GM19238 (cell line): ENCODE results near the gene ANK2.

Experiments
- DNase-seq: peaks from one replicate; pipeline ENCODE4 v3.0.0; 2011; ENCODE audit warnings: low spot score; ENCODE audit not compliant: insufficient read length

The ANK2 gene

DNA sequence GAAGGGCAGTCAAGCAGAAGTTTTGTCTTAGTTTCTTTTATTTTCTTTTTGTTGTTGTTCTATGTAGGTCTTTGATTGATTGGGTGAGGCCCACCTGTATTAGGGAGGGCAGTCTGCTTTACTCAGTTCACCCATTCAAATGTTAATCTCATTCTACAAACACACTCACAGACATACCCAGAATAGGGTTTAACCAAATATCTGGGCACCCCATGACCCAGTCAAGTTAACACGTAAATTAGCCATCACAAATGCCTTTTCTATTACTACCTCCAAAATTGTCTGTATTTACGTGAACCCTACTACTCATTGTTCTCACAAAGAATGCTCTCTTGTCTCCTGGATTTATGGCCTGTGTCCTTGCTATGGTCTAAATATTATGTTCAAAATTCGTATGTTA is 339.7 kb downstream of the ANK2 start:
- DNase-seq = no peak

DNA sequence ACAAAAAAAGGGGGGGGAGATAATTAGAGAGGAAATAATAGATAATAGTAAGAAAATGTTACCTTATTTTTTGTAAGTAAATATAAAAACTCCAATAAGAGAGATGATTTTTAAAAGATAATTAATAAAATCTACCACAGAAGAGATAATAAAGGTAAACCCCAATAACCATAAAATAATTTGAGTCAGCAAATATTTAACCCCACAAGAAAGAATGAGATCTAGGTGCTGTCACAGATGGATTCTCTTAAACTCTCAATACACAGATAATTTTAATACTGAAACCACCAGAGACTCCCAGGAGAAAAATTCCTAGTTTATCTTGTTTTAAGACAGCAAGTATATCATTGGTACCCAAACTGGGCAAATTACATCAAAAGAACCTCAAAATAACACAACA is 341.4 kb downstream of the ANK2 start:
- DNase-seq = no peak

DNA sequence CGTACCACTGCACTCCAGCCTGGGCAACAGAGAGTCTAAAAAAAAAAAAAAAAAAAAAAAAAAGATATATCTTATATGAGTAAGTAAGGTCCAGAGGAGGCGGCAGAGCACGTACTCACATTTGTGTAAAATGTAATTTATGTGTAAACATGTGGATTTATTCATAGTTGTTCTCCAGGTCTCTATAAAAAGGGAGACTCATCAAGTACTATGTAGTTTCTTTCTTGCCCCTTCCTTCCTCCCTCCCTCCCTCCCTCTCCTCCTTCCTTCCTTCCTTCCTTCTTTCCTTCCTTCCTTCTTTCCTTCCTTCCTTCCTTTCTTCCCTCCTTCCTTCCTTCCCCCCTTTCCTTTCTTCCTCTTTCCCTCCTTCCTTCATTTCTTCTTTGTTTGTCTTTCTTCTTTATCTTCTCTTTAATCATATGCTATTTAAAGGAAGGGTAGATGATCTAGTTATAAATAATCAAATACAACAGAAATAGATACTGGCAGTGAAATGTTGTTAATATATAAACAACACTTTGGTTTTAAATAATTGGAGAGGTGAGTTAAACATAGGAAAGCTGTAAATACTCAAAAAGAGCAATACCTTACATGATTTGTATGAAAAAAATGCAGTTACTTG is 344.8 kb downstream of the ANK2 start:
- no peak for DNase-seq

DNA sequence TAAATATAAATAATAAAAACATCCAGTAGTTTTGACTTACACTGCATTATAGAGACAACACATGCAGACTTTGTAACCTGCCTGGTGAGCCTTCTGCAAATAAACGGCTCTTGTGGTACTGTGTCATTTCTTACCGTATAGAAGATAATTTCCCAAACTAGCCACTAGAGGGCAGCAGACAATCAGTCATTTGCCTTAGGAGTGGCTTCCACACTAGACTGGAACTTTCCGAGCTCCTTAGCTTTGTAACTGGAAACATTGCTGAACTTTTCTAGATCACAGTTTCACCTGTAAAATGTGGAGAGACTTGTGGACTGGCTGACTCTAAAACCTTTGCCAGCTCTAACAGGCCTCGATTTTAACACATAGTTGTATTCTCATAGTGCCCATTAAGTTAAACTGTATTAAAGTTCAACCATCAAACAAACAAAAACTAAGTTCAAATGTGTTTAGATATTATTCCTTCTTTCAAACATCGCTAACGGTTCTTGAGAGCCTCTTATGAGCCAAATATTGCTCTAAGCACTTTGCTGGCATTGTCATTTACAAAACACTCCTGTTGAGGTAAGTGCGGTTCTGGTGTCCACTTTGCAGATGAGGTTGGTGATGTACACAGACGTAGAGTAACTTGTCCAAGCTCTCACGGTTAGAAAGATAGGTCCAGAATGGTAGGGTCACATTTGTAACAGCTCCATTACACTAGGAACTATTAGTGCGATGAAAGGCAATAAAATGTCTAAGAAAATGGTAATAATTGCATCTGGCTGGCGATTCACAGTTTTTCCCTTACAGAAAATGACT is 345.5 kb downstream of the ANK2 start:
- peak; percentile 8 for DNase-seq

DNA sequence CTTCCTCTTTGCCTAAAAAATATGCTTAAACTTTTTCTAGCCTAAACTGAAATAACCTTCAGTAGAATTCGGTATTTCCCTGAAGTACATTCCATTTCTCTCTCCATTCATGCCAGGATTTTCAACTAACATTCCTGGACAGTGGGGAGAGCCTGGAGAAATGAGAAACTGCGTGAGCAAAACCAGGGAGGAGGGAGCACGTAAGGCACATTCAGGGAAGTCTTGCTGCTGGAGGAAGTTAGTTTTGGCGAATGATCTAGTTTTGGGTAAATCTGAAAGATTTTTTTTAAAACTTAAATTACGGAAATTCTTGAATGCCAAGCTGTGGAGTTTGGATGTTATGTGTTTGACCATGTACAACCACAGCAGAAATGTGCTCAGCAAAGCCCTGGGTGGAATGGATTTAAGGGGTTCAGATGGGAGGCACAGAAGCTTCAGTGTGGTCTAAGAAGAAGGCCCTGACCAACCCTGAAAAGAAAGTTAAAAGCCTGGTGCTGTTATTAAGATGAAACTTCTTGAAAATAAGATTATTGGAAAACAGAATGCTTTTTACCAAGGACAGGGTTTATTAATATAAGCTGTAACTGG is 347.8 kb downstream of the ANK2 start:
- no peak for DNase-seq

DNA sequence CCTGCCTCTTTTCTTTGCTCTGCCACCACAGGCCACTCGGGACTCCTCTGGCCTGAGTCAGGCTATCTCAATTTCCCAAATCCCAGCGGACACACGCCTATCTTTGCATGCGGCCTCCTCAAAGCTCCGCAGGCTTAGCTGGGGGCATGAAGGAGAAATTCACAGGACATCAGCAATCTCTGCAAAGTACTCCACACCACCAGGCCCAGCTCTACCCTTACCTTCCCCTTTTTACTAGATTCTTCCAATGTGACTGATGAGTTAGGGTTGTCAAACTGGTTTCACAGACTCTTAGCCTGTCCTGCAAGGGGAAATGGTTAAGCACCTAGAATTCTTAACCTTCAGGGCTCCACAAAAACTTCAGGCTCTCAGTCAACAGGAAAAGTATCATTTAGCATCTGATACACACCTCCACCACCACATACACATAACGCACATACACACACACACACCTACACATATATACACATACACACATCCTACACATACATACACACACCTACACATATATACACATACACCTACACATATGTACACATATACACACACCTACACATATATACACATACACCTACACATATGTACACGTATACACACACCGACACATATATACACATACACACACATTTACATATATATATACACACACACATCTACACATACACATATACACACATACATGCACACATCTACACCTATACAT is 349.1 kb downstream of the ANK2 start:
- DNase-seq = no peak

DNA sequence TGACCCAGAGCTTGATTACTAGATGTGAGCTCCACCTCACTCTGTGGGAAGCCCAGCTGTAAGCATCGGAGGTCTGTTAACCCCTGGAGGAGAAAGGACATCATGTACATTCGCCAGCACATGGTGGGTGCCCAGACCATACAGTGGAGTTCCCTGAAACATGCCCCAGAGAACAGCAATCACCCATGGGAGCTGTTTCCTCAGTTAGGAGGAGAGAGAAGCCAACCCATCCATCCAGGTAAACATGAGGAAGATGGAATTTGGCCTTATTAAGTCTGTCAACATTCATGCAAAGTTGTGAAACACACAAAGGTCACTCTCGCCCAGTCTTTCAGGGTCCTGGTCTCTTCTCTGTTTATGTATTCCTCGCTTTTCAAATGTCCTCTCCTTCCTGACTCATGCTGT is 354.7 kb downstream of the ANK2 start:
- no peak for DNase-seq

DNA sequence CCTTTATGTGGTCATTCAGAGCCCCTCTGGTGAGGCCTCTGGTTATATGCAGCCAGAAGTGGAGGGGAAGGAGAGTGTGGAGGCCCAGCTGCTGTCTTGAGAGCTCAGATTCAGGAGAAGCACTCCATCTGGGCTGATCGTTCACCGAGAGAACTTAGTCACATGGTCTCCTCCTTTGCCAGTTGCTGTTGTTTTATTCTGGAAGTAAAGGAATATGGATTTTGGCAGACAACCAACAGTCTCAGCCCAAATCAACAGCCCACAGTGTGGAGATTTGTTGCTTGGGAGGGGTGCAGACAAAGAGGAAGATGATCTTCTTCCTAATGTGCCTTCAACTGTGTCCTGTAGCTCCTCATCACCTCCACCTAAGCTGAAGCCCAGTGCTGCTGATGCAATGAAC is 355.4 kb downstream of the ANK2 start:
- DNase-seq = no peak

DNA sequence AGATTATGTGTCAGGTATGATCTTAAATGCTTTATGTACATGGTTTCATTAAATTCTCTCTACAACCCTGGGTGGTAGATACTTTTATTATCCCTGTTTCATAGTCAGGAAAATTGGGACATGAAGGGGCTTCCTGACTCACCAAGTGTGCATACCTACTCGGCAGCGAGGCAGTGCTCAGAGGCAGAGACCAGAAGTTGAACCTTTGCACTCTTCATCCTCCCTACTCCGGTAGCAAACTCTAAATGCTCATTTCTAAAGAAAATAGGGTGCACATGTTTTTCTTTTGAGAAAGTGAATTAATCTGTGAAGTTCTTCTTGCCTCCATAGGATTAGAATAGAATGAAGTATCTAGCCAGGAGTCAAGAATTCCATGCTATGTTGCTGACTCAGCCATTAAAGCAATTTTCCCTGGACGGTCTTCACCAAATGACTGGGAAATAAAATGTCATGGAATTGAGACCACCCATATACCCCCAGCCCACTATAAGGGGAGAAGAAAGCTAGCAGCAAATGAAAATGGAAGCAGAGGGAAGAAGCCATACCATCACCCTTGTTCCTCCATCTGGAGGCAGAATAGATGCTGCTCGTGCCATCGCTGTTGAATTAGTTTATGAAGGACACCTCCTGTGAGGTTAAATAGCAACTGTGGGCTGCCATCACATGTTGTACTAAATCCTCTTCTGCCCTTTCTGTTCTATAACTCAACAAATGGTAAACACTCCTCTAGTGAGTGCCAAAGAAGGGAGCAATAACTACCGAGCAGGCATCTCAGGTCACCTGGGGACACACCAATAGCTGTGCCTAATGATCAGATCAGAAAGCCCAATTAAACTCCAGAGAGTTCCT is 356.6 kb downstream of the ANK2 start:
- no peak for DNase-seq

DNA sequence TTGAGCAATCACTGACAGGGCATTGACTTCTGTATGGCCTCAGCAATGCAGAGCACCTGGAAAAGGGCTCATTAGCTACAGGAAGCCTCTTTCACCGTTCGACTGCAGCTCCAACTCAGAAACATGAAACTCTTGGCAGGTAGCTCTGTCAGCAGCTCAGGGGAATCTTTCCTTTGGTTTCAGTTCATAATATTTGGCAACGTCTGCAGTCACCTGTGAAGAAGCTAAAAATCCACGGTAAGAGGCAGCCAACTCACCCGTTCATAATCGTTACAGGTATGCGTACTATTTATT is 357.2 kb downstream of the ANK2 start:
- no peak for DNase-seq

DNA sequence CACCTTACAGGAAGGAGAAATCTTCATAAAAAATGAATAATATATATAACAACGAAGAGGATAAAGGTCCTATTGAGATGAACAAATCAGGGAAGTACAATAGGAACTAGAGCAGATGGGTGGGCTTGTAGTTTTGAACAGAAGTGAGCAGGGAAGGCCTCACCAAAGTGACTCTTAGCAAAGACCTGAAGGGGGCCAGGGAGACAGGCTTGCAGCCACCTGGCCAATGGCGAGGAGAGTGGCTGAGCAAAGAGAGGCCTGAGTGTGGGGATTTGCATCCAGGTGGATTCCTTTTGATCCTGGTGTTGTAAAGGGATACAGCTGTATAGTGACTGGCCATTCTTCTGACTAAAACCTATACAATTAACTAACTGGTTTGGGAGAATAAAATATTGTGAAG is 358.0 kb downstream of the ANK2 start:
- no peak for DNase-seq

DNA sequence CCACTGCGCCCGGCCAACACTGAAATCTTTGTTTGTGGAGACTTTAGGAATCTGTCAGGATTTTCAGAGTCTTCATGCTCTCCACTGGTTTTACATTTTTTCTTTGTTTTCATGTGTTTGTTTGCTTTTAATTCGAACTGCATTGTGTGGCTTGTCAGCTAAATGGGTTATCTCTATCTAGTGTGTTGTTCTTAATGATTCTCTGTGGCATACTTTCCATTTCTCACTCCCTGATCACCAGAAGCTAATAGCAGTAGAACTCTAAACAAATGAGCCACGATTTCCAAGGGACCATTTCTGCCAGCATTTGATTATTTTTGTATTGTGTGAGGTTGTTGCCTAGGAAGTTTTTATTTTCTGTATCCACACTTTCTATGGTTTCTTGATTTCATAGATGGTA is 359.7 kb downstream of the ANK2 start:
- no peak for DNase-seq

DNA sequence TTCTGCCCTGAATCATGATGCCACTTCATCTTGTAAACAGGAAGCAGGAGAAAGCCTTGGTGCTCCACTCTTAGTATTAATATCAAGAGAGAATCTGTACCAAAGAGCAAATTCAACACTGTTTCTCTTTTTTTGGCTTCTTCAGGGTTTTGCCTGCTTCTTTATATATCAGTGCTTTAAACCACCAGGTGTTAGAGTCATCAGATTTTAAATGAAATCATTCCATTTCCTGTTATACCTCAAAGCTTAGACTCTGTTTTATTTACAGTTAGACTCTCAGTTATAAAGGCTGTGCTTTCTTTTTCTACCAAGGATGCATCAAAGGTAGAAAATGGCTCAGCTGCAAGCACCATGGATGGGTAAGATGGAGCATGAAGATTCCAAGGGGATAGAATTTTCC is 361.2 kb downstream of the ANK2 start:
- DNase-seq = no peak

DNA sequence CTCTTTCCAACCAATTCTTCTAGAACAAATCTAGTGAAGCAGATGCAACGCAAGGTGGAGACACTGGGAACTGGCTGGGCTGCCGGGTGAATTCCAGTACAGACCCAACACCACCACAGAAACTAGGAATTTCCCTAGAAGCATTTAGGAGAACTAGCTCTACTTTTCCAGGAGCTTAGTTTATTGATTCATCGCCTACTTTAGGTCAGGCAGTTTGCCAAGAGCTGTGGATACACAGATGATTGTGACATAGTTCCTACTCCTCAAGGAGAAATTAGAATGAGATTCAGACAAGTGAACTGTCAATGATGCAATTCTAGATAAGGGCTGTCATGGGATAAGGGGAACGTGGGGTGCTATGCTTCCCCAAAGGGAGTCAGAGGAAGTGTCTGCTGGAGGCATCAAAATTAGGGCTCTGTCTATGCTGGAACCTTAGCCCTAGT is 362.1 kb downstream of the ANK2 start:
- DNase-seq = no peak

DNA sequence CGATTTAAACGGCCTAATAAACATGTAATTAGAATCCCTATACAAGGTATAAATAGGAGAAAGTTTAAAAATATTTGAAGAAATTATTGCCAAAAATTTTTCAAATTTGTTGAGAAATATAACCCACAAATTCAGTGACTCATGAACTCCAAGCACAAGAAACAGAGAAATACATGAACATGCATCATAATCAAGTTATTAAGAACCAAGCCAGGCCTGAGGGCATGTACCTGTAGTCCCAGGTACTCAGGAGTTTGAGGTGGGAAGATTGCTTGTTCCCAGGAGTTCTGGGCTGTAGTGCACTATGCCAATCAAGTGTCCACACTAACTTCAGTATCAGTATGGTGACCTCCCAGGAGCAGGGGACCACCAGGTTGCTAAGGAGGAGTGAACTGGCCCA is 370.2 kb downstream of the ANK2 start:
- no peak for DNase-seq

DNA sequence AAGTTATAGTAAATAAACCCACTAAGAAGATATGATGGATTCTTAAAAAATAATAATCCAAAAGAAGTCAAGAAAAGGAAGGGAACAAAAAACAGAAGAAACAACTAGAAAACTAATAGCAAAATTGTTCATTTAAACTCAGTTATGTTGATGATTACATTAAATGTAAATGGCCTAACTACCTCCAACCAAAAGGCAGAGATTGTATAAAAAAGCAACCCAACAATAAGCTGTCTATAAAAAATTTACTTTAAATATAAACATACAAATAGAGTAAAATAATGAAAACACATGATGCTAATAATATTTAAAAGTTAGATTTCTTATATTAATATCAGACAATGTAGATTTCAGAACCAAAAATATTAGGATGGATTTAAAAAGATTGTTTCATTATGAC is 371.5 kb downstream of the ANK2 start:
- DNase-seq = no peak

DNA sequence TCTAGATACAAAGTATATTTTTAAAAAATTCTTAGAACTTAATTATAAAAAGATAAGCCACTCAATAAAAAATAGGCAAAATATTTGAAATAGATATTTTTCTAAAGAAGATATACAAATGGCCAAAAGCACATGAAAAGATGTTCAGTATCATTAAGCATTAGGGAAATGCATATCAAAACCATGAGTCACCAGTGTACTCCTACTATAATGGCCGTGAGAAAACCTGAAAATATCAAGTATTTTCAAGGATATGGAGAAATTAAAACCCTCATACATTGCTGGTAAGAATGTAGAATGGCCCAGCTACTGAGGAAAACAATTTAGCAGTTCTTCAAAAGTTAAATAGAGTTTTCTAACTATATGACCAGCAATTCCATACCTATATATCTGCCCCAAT is 374.2 kb downstream of the ANK2 start:
- DNase-seq = no peak

DNA sequence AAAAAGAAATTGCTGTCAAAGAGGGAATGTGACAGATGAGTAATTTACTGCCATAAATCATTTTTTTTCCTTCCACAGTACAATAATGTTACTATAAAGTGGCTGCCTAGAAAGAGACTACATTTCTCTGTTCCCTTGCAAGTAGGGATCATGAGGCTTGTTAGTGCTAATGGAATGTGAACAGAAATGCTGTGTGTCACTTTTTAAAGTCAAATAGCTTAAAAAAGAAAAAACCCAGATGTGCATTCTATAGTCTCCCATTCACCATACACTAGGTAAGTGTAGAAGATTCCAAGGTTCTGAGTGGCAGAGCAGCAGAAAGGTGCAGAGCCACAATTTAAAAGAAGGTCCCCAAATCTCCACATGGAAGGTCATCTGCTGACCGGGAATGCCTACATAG is 383.7 kb downstream of the ANK2 start:
- DNase-seq = no peak
